B cell (primary cell): Measurements from ENCODE around the gene KLK7.

Source experiments
- EZH2 ChIP-seq: IDR thresholded peaks from 2 replicates; pipeline ENCODE4 v1.6.1; 2012; ENCODE audit warnings: borderline replicate concordance, low read depth, mild to moderate bottlenecking, moderate library complexity, low read length; ENCODE audit not compliant: insufficient read depth, poor library complexity, severe bottlenecking
- TF ChIP-seq, protein P1 (sequence below): fragments of 200-600 bp; IDR thresholded peaks from one replicate; pipeline ENCODE4 v1.8.0; 2022; ENCODE audit warnings: antibody characterized with exemption, mild to moderate bottlenecking

DNA sequence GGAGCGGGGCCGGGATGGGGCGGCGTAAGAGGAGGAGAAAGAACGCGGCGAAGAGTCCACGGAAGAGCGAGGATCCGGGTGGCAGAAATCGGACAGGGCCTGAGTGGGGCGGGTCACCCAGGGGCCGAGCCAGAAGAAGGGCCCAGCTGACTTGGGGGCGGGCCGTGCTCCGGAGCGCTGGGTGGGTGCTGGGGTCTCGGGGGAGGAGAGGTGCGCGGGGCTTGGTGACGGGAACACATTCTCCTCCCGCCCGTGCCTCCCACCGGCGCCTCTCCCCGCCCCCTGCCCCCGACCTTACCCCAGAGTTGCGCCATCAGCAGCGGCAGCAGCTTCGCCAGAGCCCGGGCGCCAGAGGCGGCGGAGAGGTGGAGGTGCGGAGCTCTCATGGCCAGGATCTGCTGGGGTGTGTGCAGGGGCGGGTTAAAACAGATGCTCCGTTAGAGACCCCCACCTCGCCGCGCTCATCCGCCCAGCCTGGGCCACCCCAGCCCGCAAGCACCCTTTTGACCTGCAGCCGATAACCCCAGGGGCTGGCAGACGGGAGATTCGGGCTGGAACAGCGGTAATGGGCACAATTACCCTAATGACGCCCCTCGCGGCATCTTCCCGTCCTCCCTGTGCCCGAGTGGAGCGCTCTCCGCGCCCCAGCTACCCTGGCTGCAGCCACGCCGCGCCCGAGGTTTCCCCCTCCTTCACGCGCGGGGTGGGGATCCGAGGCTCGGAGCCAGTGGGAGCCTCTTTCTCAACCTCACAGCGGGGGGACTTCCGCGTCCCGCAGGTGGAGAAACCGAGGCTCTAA is 35.2 kb upstream of the KLK7 start:
- TF ChIP-seq, protein P1, sequence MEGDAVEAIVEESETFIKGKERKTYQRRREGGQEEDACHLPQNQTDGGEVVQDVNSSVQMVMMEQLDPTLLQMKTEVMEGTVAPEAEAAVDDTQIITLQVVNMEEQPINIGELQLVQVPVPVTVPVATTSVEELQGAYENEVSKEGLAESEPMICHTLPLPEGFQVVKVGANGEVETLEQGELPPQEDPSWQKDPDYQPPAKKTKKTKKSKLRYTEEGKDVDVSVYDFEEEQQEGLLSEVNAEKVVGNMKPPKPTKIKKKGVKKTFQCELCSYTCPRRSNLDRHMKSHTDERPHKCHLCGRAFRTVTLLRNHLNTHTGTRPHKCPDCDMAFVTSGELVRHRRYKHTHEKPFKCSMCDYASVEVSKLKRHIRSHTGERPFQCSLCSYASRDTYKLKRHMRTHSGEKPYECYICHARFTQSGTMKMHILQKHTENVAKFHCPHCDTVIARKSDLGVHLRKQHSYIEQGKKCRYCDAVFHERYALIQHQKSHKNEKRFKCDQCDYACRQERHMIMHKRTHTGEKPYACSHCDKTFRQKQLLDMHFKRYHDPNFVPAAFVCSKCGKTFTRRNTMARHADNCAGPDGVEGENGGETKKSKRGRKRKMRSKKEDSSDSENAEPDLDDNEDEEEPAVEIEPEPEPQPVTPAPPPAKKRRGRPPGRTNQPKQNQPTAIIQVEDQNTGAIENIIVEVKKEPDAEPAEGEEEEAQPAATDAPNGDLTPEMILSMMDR, result no peak
- no peak for TF ChIP-seq EZH2
